Right renal pelvis (tissue), 4 donors: ENCODE results near the gene LPP. TPM values are rescaled to one million over a fixed set of nuclear protein-coding genes. Genes with fewer than 3 reads are reported as not detected.

ENCODE experiments used
- DNase-seq, 4 donors: peaks; one replicate each; pipeline ENCODE4 v3.0.0-alpha.2; 2013; ENCODE audit warnings: low read depth in 4 of 4, low spot score in 3 of 4, missing footprints in 1 of 4
- polyA plus RNA-seq, 4 donors: library from polyadenylated mRNA; unstranded; fragments of 120-200 nt; gene quantifications; one replicate each; pipeline ENCODE4 v1.2.1, GENCODE V29; 2013; ENCODE audit not compliant: insufficient read length in 4 of 4

The LPP gene
- polyA plus RNA-seq, 4 donors = 24.5 to 29.6 (median 25.6) TPM

DNA sequence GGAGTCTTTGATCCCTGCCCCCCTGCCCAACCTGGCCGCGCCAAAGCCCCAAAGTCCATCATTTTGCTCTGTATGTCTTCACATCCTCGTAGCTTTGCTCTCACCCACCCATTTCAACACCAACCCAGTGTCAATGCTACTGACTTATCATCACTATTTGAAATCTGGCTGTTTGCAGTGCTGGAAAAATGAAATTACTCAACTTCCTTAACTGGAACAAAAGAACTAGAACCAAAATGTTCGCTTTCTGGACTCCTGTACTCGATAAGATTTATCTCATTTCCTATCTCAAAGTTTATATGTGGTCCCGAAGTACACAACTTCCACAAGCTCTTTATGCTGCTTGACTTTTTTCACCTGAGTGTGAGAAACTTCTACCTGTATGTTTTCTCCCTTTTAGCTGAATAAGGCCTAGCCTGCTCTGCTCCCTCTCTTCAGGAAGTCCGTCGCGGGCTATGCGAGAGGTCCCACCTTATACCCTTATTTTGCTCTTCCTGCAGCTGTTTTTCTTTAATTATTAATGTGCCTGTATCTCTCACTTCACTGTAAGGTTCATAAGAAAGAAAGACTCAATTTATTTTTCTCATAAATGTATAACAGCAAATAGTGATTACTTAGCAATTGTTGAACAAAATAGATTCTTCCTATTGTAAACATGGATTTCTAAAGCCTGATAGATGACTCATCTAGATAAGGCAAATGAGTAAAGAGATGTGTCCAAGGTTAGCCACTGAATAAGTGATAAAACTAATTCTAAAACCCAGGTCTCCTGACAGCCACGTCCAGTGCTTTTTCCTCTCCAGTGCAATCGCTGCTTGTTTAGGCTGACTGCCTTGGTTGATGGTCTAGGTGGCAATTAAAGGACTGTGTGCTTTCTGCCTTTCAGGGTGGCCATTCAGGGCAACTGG is 553.7 kb downstream of the LPP start:
- DNase-seq = no peak

DNA sequence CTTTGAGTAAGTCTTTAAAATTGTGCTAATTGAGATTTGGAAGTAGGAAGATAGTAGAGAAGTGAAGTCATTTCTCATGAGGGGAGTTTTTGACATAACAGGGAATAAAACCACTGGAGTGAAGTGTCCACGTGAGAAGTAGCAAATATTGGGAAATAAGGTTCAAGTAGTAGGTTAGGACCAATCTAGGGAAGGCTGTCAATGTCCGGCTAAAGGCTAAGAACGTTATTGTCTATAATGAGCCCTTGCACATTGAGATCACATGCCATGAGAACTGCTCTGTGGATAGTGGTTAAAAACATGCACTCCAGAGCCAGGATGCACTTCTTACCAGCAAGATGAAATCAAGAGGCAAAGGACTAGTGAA is 557.9 kb downstream of the LPP start:
- DNase-seq = no peak

DNA sequence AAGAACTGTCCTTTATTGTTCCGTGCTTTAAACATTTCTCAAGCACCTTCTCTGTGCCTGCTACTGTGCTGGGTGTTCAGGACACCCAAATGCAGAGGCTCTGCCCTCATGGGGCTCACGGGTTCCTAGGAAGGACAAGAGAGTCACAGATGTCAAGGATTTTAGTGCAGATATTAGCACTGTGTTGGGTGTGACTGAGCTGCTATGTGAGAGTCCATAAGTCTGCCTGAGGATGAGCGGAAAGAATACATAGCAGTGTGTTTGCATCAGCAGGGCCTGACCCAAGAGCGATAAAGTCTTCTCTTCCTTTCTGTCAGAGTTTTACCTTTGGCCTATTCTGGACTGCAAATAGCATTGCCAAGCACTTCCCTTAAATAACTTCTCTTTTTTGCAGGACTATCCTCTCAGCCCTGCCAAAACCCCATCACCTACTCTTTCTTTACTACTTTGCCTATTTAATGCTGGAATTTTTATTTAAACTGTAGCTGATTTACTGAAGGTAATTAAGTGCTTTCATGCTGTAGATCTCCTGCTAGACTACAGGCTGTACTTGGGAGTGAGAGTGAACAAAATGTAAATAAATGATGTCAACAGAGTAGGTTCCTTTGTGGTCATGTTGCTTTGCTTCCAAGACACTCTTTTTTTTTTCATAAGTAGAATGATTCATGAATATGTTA is 558.4 kb downstream of the LPP start:
- DNase-seq = no peak

DNA sequence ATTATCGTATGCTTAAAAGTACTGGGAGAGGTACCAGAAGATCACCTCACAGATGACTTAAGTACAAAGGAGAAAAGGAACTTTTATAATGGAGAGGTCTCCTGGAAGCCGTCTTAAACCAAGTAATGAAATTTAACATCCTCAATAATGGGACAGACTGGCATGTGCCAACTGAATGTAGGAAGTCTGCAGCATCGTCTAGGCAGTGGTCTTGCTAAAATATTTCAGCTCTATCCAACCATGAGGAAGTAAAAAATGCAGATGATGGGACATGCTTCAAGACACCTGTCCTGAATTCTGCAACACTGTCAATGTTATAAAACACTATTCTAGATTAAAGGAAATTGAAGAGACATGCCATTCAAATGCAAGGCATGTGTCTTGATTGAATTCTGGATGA is 559.0 kb downstream of the LPP start:
- DNase-seq = no peak

DNA sequence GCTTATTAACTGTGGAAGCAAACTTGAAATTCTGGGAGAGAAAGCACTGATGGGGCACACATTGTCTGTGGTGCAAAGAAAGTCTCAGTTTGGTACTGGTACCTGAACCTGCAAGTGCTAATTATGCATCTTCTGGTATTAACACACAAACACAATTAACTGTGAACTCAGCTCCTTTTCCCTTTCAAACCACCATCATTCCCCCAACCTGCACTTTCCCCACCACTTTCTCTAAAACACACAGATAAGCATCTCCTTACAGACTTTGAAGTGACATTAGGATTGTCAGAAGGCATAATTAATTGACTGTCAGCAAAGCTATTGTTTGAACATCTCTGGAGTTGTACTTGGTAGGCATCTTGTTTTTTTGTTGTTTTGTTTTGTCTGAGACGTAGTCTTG is 565.6 kb downstream of the LPP start:
- DNase-seq = no peak

DNA sequence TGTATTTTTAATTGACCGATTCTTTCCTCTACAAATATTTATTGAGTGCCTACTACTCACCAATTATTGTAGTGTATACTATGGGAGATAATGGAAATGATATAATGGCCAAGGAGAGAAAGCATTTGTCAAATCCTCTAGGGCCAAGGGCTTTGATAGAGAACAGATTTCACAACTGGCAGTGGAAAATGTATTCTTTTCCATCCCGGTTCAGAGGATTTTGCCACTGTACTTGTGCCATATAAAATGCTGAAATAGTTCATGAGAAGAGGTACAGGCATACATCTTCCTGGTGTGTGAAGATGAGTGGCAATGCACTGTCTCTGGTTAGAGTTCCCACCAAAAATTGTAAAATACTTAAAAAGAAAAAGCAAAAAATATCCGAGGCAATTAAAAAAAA is 566.3 kb downstream of the LPP start:
- no peak for DNase-seq

DNA sequence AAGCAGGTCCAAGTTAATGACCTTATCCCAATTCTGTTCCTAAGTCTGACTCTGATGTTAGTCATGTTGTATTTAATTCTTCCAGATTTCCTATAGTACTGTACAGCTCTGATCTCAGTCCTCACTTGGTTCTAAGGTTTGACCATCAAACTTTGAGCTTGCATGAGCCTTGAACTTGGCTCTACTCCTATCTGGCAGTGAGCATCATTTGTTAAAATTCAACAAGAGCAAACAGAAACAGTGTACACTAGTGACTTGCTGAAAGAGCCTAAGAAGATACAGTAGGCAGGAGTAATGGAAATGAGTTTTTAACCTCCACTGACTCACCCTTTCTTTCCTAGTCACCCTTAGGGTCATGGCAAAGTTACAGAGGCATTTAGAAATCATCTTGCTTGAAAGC is 566.7 kb downstream of the LPP start:
- no peak for DNase-seq

DNA sequence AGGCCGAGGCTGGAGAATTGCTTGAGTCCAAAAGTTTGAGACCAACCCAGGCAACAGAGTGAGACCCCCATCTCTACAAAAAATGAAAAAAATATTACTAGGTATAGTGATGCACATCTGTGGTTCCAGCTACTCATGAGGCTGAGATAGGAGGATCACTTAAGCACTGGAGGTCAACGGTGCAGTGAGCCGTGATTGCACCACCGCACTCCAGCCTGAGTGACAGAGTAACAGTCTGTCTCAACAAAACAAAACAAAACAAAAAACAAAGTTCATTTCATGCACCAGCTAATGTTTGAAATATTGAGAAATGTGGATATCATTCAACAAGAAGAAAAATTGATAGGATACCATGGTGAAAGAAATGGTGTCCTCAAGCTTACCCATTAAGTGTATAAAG is 567.4 kb downstream of the LPP start:
- no peak for DNase-seq

DNA sequence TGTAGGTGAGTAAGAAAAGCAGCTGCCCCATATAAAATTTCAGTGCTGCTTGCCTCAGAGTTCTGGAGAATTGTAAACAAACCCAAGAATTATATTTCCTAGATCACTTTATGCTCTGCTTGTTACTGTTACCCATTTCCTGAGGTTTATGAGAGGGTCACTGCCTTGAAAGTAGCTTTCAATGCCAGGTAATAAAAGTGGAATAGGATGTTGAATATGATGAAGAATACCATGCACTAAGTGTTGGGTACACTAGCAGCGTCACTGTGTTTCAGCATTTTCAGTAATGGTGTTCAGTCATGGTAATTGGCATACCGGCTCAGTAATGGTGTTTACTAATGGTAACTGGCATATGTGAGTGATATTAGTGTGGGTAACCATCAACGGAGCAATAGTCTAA is 568.0 kb downstream of the LPP start:
- DNase-seq = no peak

DNA sequence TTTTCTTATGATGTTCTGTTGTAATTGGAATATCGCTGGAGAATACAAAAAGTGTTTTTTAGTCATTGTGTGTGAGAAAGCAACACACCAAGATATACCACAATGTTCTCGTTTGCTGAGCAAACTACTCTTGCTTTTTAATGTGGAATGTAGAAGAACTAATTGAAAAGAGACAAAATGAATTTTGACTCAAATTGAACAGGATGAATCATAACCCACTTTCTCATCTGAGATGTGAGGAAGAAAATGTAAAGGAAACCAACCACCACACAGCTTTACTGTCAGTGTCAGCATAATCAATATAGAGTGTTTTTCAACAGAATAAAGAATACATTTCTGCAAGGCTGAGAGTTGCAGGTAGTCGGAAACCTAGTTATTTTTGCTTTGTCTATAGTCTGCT is 569.0 kb downstream of the LPP start:
- no peak for DNase-seq

DNA sequence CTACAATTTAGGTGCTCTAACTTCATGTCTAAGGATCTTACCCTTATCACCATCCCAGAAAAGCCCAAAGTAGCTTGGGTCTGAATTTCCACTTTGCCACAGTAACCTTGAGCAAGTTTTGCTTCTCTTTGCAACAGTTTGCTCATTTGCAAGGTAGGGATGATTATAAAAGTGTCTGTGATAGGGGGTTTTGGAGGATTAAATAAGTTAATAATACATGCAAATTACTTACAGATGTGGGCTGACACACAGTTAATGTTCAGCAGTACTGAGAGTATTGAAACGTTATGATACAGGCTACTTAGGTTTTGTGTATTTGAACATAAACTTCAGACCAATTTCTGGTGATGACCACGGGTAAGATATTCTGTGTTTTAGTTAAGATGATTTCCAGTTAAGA is 573.1 kb downstream of the LPP start:
- no peak for DNase-seq

DNA sequence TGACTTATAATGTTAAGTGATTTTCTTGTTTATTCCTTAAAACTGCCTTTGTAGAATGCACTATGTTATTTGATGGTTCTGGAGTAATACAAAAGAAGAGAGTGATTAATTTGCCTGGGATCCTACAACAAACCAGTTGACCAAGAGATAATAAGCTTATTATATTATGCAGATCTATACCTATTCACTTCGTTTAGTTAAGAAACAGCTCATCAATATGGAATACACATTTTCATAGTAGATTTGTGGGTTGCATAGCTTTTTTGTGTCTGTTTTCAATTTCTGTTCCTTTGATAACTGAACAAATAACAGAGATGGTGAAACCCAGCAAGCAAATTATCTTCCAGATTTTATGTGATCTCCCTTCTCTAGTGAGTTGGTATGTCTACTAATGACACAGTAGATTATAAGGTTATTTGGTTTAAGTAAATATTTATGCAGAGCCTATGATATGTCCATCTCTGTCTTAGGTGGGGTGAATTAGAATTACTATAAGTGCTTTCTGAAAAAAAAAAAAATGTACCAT is 574.5 kb downstream of the LPP start:
- no peak for DNase-seq

DNA sequence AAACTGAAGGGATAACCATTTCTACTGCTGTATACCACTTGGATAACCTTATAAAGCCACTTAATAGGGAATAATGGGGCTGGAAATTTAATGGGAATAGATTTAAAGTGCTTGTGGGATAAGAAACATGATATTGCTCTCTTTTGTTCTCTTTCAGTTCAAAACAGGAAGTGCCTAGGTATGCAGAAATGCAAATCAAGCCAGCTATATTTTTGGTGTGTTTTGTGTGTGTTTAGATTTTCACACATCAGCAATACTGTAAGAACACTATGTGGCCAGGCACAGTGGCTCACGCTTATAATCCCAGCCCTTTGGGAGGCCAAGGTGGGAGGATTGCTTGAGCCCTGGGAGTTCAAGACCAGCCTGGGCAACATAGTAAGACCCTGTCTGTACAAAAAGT is 575.5 kb downstream of the LPP start:
- no peak for DNase-seq

DNA sequence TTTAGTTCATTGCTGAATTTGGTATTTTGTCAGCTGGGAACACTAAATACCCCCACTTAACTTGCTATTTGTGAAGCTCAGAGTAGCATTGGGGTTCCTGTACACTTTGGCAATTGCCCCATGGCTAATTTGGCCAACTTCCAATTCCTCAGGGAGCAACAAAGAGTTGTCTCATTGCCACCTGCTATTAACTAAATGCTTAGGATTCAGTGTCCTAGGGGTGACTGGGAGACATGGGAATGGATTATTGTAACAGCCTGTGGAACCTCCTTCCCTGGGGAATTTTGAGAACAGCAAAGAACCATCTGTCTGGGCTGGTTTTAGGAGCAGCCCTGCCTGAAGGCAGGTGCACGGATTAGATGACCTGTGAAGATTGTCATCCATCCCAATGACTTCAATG is 580.4 kb downstream of the LPP start:
- DNase-seq = no peak

DNA sequence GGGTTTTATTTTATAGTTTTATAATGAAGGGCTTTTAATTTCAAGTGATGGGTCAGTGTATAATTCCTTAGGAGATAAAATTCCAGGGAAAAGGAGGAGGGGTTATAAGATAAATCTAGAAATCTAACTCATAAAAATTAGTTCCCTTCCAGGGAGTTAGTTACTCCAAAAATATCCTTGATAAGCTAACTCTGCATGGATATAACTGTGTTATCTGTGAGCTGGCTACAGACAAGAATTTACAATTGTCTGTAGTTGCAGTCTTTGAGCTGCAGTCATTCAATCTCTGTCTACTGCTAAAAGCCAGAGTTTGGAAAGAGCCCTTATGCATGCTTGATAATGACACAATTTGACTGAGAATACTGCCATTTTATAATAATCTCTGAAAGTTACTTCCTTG is 585.6 kb downstream of the LPP start:
- DNase-seq = no peak

DNA sequence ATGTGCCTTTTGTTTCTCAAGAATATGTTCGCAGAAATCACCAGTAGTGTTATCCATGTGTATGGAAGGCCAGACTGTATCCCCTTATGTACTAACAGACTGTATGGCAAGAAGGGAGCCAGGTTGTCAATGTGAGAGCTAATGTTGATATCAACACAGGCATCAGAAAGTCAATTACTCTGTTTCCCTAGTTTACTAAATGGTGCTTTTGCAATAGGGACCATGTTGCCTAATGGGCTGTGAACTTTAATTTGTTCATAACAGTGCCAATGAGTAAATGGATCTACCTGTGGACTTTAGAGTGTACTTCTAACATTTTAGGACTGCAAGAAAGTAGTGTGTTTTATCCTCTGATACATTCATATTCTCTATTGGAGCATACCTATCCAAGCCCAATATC is 586.1 kb downstream of the LPP start:
- no peak for DNase-seq

DNA sequence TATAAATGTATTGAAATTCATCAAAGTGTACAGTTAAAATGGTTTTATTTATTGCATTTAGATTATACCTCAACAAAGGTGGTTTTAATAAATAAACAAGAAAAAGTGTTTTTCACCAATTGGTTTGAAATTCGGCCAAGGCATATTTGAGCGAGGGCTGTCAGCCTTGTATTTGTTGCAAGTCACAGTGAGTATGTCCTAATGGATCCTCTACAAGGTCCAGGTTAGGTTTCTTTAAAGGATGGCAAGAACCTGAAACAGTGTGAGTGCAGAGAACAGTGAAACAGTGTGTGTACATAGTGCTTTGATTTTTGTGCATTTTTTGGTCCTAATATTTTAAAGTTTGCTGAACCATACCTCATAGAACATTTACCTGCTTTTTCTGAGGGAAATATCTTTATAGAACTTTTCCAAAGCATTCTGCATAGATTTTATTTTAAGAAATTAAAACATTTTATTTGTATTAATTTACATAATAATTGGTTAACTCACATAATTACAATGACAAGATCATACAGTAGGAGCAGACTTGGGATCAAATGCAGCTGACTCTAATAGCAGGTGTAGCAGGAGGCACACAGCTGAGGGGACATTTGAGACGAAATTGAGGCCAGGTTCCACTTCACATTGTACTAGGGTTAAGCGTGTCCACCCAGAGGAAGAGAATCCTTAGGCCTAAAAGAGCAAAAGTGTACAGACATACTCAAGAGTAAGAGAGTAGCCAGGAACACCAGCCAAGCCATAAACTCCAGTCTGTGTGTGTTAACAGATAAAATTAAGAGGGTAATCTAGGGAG is 589.0 kb downstream of the LPP start:
- no peak for DNase-seq

DNA sequence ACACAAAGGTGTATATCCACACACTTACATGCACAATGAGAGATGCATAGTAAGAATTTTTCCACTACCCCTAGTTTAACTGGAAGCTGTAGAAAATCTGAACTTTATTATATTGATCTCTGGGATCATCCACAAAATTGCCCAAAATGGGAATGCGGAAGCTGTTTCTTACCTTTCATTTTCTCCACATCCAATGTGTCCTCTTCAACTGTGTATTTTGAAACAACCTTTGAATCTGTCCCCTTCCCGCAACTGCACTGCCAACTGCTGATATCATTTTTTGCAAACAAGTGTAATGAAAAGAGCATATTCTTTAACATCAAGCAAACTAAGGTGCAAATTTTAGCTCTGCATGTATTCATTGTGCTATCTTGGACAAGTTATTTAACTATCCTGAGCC is 590.2 kb downstream of the LPP start:
- no peak for DNase-seq

DNA sequence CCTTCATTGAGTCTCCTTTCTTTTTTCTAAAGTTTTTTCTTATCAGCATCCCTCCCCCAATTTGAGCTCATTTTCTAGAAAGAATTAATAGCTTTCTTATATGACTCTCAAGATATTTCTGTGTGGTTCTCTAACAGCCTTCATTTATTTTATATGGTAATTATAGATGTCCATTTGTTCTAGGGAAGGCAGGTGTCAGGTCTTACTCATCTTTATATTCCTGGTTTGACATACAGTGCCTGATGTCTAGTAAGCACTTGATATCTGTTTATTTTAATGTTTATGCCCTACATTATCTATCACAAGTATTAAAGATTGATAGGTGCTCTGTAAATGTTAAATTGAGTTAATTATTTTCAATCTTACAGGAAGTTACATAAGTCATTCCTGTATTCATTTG is 591.1 kb downstream of the LPP start:
- DNase-seq = no peak

DNA sequence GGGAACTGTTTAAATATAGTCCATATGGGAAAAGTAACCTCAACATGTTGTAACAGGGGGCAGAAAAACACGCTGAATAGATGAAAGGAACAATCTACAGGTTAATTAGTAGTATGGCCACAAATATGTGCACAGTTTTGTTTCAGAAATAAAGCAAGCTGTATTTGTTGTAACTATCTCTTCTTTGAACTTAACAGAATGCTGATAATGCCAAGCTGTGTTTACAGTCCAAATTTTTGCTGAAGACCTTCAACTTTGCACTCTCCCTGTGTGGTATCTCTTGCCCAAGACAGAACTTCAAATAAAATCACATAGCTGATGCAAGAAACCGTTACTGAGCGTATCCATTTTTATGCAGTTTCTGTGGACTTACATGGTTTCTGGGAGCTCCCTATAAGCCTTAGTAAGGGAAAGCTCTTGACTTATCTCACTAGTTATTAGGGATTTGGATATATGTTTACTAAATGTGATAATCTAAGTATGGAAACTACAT is 592.4 kb downstream of the LPP start:
- no peak for DNase-seq

DNA sequence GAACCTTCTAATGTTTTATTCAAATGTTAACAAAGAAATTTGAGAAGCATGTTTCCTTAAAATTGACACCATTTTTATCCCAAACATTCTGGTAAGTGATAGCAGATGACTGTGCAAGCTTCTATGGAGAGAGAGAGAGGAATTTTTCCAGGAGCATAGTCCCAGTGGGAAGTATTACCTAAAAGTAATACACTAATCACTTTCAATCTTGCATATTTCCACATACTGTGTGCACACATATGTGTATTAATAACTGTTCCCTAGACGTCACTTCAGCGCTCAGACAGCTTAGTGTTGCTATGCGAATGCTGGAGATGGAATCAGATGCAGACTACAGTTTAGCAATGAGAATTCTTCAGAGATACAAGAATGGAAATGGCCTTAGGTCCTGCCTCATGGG is 593.5 kb downstream of the LPP start:
- DNase-seq = no peak
